Liver (tissue), 9 donors: Measurements from ENCODE around the gene ZFYVE28. TPM values are rescaled to one million over a fixed set of nuclear protein-coding genes. Genes with fewer than 3 reads are reported as not detected.

Experiments used
- DNase-seq: peaks from one replicate; pipeline ENCODE4 v3.0.0-alpha.2; 2017; ENCODE audit warnings: low spot score
- H3K27ac ChIP-seq, 2 donors: one replicate each; pipeline ENCODE4 v1.7.0; 2013; ENCODE audit warnings: inconsistent platforms in 2 of 2, low read length in 2 of 2, control low read depth in 1 of 2, low read depth in 1 of 2, mild to moderate bottlenecking in 1 of 2
- H3K27me3 ChIP-seq, 4 donors: one replicate each; pipeline versions ENCODE4 v1.6.1 to v1.7.0; 2013; ENCODE audit warnings: low read length in 3 of 4, inconsistent platforms in 1 of 4, mild to moderate bottlenecking in 1 of 4, moderate library complexity in 1 of 4; ENCODE audit not compliant: control insufficient read depth in 4 of 4, insufficient read depth in 4 of 4
- H3K36me3 ChIP-seq, 4 donors: one replicate each; pipeline versions ENCODE4 v1.6.1 to v1.7.0; 2013; ENCODE audit warnings: low read length in 3 of 4, mild to moderate bottlenecking in 3 of 4, low read depth in 1 of 4, moderate library complexity in 1 of 4; ENCODE audit not compliant: control insufficient read depth in 4 of 4, insufficient read depth in 3 of 4
- H3K4me1 ChIP-seq, 4 donors: one replicate each; pipeline versions ENCODE4 v1.6.1 to v1.7.0; 2013; ENCODE audit warnings: low read length in 3 of 4, mild to moderate bottlenecking in 3 of 4, moderate library complexity in 1 of 4; ENCODE audit not compliant: control insufficient read depth in 4 of 4, insufficient read depth in 4 of 4
- H3K4me3 ChIP-seq, 3 donors: one replicate each; pipeline versions ENCODE4 v1.6.1 to v1.7.0; 2013; ENCODE audit warnings: low read length in 3 of 3, control low read depth in 1 of 3, low read depth in 1 of 3, mild to moderate bottlenecking in 1 of 3
- H3K9ac ChIP-seq, 2 donors: one replicate each; pipeline ENCODE4 v1.7.0; 2013; ENCODE audit warnings: low read length in 2 of 2, mild to moderate bottlenecking in 2 of 2, moderate library complexity in 2 of 2, control low read depth in 1 of 2, low read depth in 1 of 2
- H3K9me3 ChIP-seq, 4 donors: one replicate each; pipeline versions ENCODE4 v1.6.1 to v1.7.0; 2013; ENCODE audit warnings: low read length in 3 of 4; ENCODE audit not compliant: control insufficient read depth in 4 of 4
- FOXA1 ChIP-seq: IDR thresholded peaks from 2 replicates; pipeline ENCODE4 v1.6.1; 2016; ENCODE audit warnings: antibody characterized with exemption
- FOXA2 ChIP-seq: IDR thresholded peaks from 2 replicates; pipeline ENCODE4 v1.6.1; 2016; ENCODE audit warnings: antibody characterized with exemption
- GABPA ChIP-seq, 2 donors: IDR thresholded peaks in 1 of 2; conservative IDR thresholded peaks in 1 of 2; 2 replicates each; pipeline ENCODE4 v1.6.1; 2016; ENCODE audit warnings: antibody characterized with exemption in 2 of 2, mild to moderate bottlenecking in 1 of 2, moderate library complexity in 1 of 2
- HNF4A ChIP-seq, 2 donors: conservative IDR thresholded peaks; 2 replicates each; pipeline ENCODE4 v1.6.1; 2016; ENCODE audit warnings: antibody characterized with exemption in 2 of 2, mild to moderate bottlenecking in 2 of 2
- HNF4G ChIP-seq: IDR thresholded peaks from 2 replicates; pipeline ENCODE4 v1.6.1; 2016; ENCODE audit warnings: antibody characterized with exemption
- JUND ChIP-seq, 2 donors: IDR thresholded peaks; 2 replicates each; pipeline ENCODE4 v1.6.1; 2016; ENCODE audit warnings: antibody characterized with exemption in 2 of 2
- NR2F2 ChIP-seq: IDR thresholded peaks from 2 replicates; pipeline ENCODE4 v1.6.1; 2016; ENCODE audit warnings: antibody characterized with exemption
- RXRA ChIP-seq, 2 donors: IDR thresholded peaks; 2 replicates each; pipeline ENCODE4 v1.6.1; 2017 to 2018; ENCODE audit warnings: antibody characterized with exemption in 2 of 2, mild to moderate bottlenecking in 1 of 2
- SP1 ChIP-seq: IDR thresholded peaks from 2 replicates; pipeline ENCODE4 v1.6.1; 2018; ENCODE audit warnings: antibody characterized with exemption, mild to moderate bottlenecking
- TAF1 ChIP-seq: conservative IDR thresholded peaks from 2 replicates; pipeline ENCODE4 v1.6.1; 2016; ENCODE audit warnings: antibody characterized with exemption, mild to moderate bottlenecking
- YY1 ChIP-seq: IDR thresholded peaks from 2 replicates; pipeline ENCODE4 v1.6.1; 2016; ENCODE audit warnings: antibody characterized with exemption, mild to moderate bottlenecking
- WGBS: extraction: QIAGEN DNeasy Blood & Tissue Kit; methylation state at CpG from one replicate; pipeline ENCODE4 v1.1.7; 2013; 5-methylcytosine and 5-hydroxymethylcytosine counted together
- polyA plus RNA-seq, 2 donors: library from polyadenylated mRNA; stranded (reverse) in 1 of 2; unstranded in 1 of 2; fragments of 200-250 nt in 1 of 2; fragments of >200 nt in 1 of 2; fragmentation: Nextera tagmentation in 1 of 2; extraction: Ambion mirVana in 1 of 2; gene quantifications; one replicate each; pipeline versions ENCODE4 v1.2.1 to v1.2.3, GENCODE V29; 2013 to 2015
- total RNA-seq, 2 donors: library from RNA; depleted of rRNA; stranded (reverse); fragments of >200 nt; gene quantifications; one replicate each; pipeline ENCODE4 v1.2.3, GENCODE V29; 2014
- TF ChIP-seq, protein P1 (sequence below): IDR thresholded peaks from 2 replicates; pipeline ENCODE4 v1.6.1; 2016; ENCODE audit warnings: antibody characterized with exemption
- TF ChIP-seq, protein P2 (sequence below): fragments of 150-350 bp; IDR thresholded peaks from 2 replicates; pipeline ENCODE4 v1.5.1; 2017; ENCODE audit warnings: improper control_type of control experiment, low read depth, low read length; ENCODE audit not compliant: missing input control
- TF ChIP-seq, protein P3 (sequence below): IDR thresholded peaks from 2 replicates; pipeline ENCODE4 v1.6.1; 2016; ENCODE audit warnings: antibody characterized with exemption, mild to moderate bottlenecking
- TF ChIP-seq, protein P4 (sequence below): IDR thresholded peaks from 2 replicates; pipeline ENCODE4 v1.6.1; 2016; ENCODE audit warnings: antibody characterized with exemption
- donor health status: healthy.
- donor health status: healthy.
- donor health status: healthy.
- donor health status: healthy.
- donor health status: healthy.

The ZFYVE28 gene
- total and polyA plus RNA-seq, 4 donors, result 2.0 to 6.1 (median 2.7) TPM

DNA sequence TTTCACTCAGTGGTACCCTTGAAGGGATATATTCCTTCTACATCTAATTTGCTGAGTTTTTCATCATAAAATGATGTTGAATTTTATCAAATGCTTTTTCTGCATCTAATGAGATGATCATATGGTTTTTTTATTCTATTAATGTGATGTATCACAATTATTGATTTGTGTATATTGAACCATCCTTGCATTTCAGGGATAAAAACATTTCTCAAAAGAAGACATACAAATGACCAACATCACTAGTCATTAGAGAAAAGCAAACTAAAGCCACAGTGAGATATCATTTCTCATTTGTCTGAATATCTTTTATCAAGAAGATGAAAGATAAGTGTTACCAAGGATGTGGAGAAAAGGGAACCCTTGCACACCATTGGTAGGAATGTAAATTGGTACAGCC, 90.9 kb downstream of the ZFYVE28 start (continued):
- TF ChIP-seq, protein P1, sequence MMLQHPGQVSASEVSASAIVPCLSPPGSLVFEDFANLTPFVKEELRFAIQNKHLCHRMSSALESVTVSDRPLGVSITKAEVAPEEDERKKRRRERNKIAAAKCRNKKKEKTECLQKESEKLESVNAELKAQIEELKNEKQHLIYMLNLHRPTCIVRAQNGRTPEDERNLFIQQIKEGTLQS, result no peak
- TF ChIP-seq TAF1, result no peak
- TF ChIP-seq FOXA2, result no peak
- TF ChIP-seq RXRA (IDR thresholded peaks at IDR 0.05), result no peak
- no peak for TF ChIP-seq JUND (IDR thresholded peaks at IDR 0.05)
- no peak for TF ChIP-seq FOXA1

DNA sequence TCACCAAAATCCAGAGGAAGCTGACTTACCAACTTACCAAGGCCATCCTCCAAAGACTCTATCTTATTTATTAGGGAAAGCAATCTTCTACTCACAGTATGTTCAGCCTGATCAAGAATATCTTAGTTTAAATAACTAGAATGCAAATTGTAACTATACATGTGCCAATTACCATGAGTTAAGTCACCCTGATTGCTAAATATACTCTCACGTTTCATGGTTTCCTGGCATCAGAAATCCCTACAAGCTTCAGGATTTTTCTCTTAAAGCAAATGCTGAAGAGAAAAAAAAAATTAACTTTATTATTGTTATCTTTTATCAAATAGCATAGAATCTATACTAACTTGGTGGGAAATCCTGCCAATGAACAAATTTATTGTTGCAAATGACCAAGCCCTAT, 93.6 kb downstream of the ZFYVE28 start:
- 86% methylated on average over 1 of the region's 1 CpG for WGBS
- DNase-seq, result no peak
- TF ChIP-seq FOXA1, result no peak
- Histone ChIP-seq H3K9me3 (peaks cover 0 to 6% (median under 1%) of the 10 kb centered on the region in 4 donors), H3K36me3 (peaks cover 0 to 8% (median 0%) of the 10 kb centered on the region in 4 donors), H3K27me3 (no peaks in the 10 kb centered on the region), H3K9ac (no peak overlapping the region), H3K4me1 (no peaks in the 10 kb centered on the region), H3K27ac (no peak overlapping the region), H3K4me3 (no peak overlapping the region)

DNA sequence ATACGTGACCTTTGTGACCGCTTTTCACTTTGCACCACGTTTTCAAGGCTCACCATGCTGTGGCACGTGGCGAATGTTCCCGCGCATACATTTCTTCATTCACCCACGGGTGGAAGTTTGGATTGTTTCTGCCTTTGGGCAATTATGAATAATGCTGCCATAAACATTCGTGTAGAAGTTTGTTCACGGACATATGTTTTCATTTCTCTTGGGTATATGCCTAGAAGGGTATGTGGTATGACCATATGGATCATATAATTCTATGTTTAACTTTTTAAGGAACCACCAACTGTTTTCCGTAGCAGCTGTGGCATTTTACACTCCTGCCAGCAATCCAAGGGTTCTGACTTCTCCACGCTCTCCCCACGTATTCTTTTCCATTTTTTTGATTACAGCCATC, 95.6 kb downstream of the ZFYVE28 start:
- no peak for TF ChIP-seq YY1
- no peak for TF ChIP-seq TAF1
- TF ChIP-seq, protein P2, sequence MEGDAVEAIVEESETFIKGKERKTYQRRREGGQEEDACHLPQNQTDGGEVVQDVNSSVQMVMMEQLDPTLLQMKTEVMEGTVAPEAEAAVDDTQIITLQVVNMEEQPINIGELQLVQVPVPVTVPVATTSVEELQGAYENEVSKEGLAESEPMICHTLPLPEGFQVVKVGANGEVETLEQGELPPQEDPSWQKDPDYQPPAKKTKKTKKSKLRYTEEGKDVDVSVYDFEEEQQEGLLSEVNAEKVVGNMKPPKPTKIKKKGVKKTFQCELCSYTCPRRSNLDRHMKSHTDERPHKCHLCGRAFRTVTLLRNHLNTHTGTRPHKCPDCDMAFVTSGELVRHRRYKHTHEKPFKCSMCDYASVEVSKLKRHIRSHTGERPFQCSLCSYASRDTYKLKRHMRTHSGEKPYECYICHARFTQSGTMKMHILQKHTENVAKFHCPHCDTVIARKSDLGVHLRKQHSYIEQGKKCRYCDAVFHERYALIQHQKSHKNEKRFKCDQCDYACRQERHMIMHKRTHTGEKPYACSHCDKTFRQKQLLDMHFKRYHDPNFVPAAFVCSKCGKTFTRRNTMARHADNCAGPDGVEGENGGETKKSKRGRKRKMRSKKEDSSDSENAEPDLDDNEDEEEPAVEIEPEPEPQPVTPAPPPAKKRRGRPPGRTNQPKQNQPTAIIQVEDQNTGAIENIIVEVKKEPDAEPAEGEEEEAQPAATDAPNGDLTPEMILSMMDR, result no peak
- no peak for TF ChIP-seq SP1
- no peak for TF ChIP-seq FOXA1
- TF ChIP-seq FOXA2, result no peak
- no peak for TF ChIP-seq NR2F2
- TF ChIP-seq HNF4A (conservative IDR thresholded peaks at IDR 0.05), result no peak
- TF ChIP-seq, protein P3, sequence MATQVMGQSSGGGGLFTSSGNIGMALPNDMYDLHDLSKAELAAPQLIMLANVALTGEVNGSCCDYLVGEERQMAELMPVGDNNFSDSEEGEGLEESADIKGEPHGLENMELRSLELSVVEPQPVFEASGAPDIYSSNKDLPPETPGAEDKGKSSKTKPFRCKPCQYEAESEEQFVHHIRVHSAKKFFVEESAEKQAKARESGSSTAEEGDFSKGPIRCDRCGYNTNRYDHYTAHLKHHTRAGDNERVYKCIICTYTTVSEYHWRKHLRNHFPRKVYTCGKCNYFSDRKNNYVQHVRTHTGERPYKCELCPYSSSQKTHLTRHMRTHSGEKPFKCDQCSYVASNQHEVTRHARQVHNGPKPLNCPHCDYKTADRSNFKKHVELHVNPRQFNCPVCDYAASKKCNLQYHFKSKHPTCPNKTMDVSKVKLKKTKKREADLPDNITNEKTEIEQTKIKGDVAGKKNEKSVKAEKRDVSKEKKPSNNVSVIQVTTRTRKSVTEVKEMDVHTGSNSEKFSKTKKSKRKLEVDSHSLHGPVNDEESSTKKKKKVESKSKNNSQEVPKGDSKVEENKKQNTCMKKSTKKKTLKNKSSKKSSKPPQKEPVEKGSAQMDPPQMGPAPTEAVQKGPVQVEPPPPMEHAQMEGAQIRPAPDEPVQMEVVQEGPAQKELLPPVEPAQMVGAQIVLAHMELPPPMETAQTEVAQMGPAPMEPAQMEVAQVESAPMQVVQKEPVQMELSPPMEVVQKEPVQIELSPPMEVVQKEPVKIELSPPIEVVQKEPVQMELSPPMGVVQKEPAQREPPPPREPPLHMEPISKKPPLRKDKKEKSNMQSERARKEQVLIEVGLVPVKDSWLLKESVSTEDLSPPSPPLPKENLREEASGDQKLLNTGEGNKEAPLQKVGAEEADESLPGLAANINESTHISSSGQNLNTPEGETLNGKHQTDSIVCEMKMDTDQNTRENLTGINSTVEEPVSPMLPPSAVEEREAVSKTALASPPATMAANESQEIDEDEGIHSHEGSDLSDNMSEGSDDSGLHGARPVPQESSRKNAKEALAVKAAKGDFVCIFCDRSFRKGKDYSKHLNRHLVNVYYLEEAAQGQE, result no peak
- TF ChIP-seq GABPA (IDR thresholded peaks at IDR 0.05 in 1 of 2, conservative IDR thresholded peaks at IDR 0.05 in 1 of 2), result no peak
- TF ChIP-seq HNF4G, result no peak
- TF ChIP-seq, protein P4, sequence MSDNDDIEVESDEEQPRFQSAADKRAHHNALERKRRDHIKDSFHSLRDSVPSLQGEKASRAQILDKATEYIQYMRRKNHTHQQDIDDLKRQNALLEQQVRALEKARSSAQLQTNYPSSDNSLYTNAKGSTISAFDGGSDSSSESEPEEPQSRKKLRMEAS, result no peak
- TF ChIP-seq RXRA (IDR thresholded peaks at IDR 0.05), result no peak
- TF ChIP-seq JUND (IDR thresholded peaks at IDR 0.05), result no peak

More for the DNA sequence above, 95.6 kb downstream of the ZFYVE28 start:
- no peak for DNase-seq
- peaks cover 0 to 4% (median 0%) of the 10 kb centered on the region in 4 donors for H3K36me3 ChIP-seq
- H3K9ac ChIP-seq, result no peak overlapping the region
- peaks cover 0 to 3% (median under 1%) of the 10 kb centered on the region in 4 donors for H3K9me3 ChIP-seq
- H3K27ac ChIP-seq, result no peak overlapping the region
- no peaks in the 10 kb centered on the region for H3K4me1 ChIP-seq
- H3K27me3 ChIP-seq, result no peaks in the 10 kb centered on the region
- no peak overlapping the region for H3K4me3 ChIP-seq
- 89% methylated on average over 13 of the region's 13 CpGs for WGBS
